CD14-positive monocyte (primary cell): ENCODE measurements around the gene SNX3. TPM values are rescaled to one million over a fixed set of nuclear protein-coding genes. Genes with fewer than 3 reads are reported as not detected.
A peak's percentile ranks its signal among the peaks of the same experiment; 100 is the strongest.

Experiments used
- DNase-seq, 3 donors: peaks; one replicate each; pipeline ENCODE4 v3.0.0-alpha.2; 2011 to 2022
- H2AFZ ChIP-seq: 2 replicates; pipeline ENCODE4 v1.6.0; 2012; ENCODE audit warnings: mild to moderate bottlenecking, low read depth, low read length, inconsistent platforms; ENCODE audit not compliant: insufficient read depth, poor library complexity, severe bottlenecking
- H3K27ac ChIP-seq, 2 donors: 1 replicate in 1 of 2; 2 replicates in 1 of 2; pipeline ENCODE4 v1.5.1; 2012 to 2013; ENCODE audit warnings: low read length in 2 of 2, control low read depth in 1 of 2, inconsistent platforms in 1 of 2, low read depth in 1 of 2, mild to moderate bottlenecking in 1 of 2
- H3K27me3 ChIP-seq, 2 donors: one replicate each; pipeline versions ENCODE4 v1.6.0 to v1.6.1; 2011 to 2013; ENCODE audit warnings: low read length in 2 of 2; ENCODE audit not compliant: control insufficient read depth in 2 of 2, insufficient read depth in 2 of 2
- H3K36me3 ChIP-seq, 2 donors: replicated peaks in 1 of 2; 1 replicate in 1 of 2; 2 replicates in 1 of 2; pipeline versions ENCODE4 v1.5.1 to v1.6.1; 2012 to 2013; ENCODE audit warnings: low read length in 2 of 2, control low read depth in 1 of 2, inconsistent platforms in 1 of 2, mild to moderate bottlenecking in 1 of 2; ENCODE audit not compliant: insufficient read depth in 2 of 2, control insufficient read depth in 1 of 2
- H3K4me1 ChIP-seq, 2 donors: 1 replicate in 1 of 2; 2 replicates in 1 of 2; pipeline versions ENCODE4 v1.5.1 to v1.6.1; 2012 to 2013; ENCODE audit warnings: low read length in 2 of 2, control low read depth in 1 of 2, inconsistent platforms in 1 of 2, mild to moderate bottlenecking in 1 of 2, moderate library complexity in 1 of 2; ENCODE audit not compliant: insufficient read depth in 2 of 2, control insufficient read depth in 1 of 2
- H3K4me2 ChIP-seq: replicated peaks from 2 replicates; pipeline ENCODE3; 2012; ENCODE audit warnings: low read length, moderate library complexity, mild to moderate bottlenecking; ENCODE audit not compliant: poor library complexity, severe bottlenecking; ENCODE audit errors: extremely low read depth
- H3K4me3 ChIP-seq, 3 experiments: fragments of 200-600 bp in 1 of 3; sonication (generic) in 1 of 3; replicated peaks in 1 of 3; 1 replicate in 2 of 3; 2 replicates in 1 of 3; pipeline ENCODE4 v1.5.1; 2011 to 2013; ENCODE audit warnings: low read length in 3 of 3, mild to moderate bottlenecking in 3 of 3, control low read depth in 2 of 3, low read depth in 2 of 3, inconsistent platforms in 1 of 3, moderate library complexity in 1 of 3
- H3K79me2 ChIP-seq: 2 replicates; pipeline ENCODE4 v1.6.0; 2012; ENCODE audit warnings: mild to moderate bottlenecking, control low read depth, inconsistent platforms, low read length, moderate library complexity; ENCODE audit not compliant: insufficient read depth
- H3K9ac ChIP-seq: 2 replicates; pipeline ENCODE4 v1.6.0; 2017; ENCODE audit warnings: low read length, mild to moderate bottlenecking; ENCODE audit not compliant: insufficient read depth, poor library complexity, severe bottlenecking
- H3K9me3 ChIP-seq, 2 donors: replicated peaks in 1 of 2; 1 replicate in 1 of 2; 2 replicates in 1 of 2; pipeline versions ENCODE4 v1.5.1 to v1.6.1; 2012 to 2013; ENCODE audit warnings: low read length in 2 of 2, control low read depth in 1 of 2; ENCODE audit not compliant: control insufficient read depth in 1 of 2, insufficient read depth in 1 of 2
- H4K20me1 ChIP-seq: 2 replicates; pipeline ENCODE4 v1.6.0; 2012; ENCODE audit warnings: mild to moderate bottlenecking, low read length, control low read depth, moderate library complexity; ENCODE audit not compliant: insufficient read depth
- H3K27ac Mint-ChIP-seq, 7 donors: one replicate each; pipeline ENCODE4 v1.8.0; 2020; ENCODE audit warnings: mild to moderate bottlenecking in 7 of 7, mixed read lengths in 7 of 7, moderate library complexity in 6 of 7, inconsistent platforms in 2 of 7
- H3K27me3 Mint-ChIP-seq, 3 donors: one replicate each; pipeline ENCODE4 v1.8.0; 2021 to 2022; ENCODE audit warnings: low read depth in 3 of 3, mild to moderate bottlenecking in 3 of 3, mixed read lengths in 3 of 3, moderate library complexity in 3 of 3, inconsistent platforms in 1 of 3
- H3K36me3 Mint-ChIP-seq, 2 donors: one replicate each; pipeline ENCODE4 v1.8.0; 2020; ENCODE audit warnings: mixed read lengths in 2 of 2, inconsistent platforms in 1 of 2, mild to moderate bottlenecking in 1 of 2
- H3K4me1 Mint-ChIP-seq: one replicate; pipeline ENCODE4 v1.8.0; 2020; ENCODE audit warnings: mild to moderate bottlenecking, mixed read lengths
- H3K4me3 Mint-ChIP-seq, 2 donors: one replicate each; pipeline ENCODE4 v1.8.0; 2020; ENCODE audit warnings: mild to moderate bottlenecking in 2 of 2, mixed read lengths in 2 of 2, moderate library complexity in 1 of 2
- H3K9me3 Mint-ChIP-seq, 7 donors: one replicate each; pipeline ENCODE4 v1.8.0; 2020 to 2022; ENCODE audit warnings: mixed read lengths in 7 of 7, mild to moderate bottlenecking in 6 of 7, moderate library complexity in 6 of 7, inconsistent platforms in 2 of 7
- CTCF ChIP-seq: fragments of 200-600 bp; IDR thresholded peaks from one replicate; pipeline ENCODE4 v1.8.0; 2022; ENCODE audit warnings: antibody characterized with exemption, mild to moderate bottlenecking
- WGBS: methylation state at CpG from one replicate; pipeline ENCODE4 v1.1.5; 2013; ENCODE audit warnings: missing lambda C conversion rate; ENCODE audit not compliant: insufficient coverage; 5-methylcytosine and 5-hydroxymethylcytosine counted together
- intact Hi-C, 2 donors: fragments of 100-400 bp; cut with micrococcal nuclease; formaldehyde crosslinking; loops; one replicate each; pipeline versions ENCODE4 v1.15.0 to v1.15.1; 2023
- polyA plus RNA-seq, 3 donors: library from polyadenylated mRNA; depleted of rRNA in 1 of 3; unstranded in 2 of 3; stranded (reverse) in 1 of 3; fragments of 300-500 nt in 2 of 3; fragments of >200 nt in 1 of 3; fragmentation: Illumina TruSeq in 2 of 3; gene quantifications; 1 replicate in 2 of 3; 2 replicates in 1 of 3; pipeline ENCODE4 v1.2.3, GENCODE V29; 2012 to 2021

The SNX3 gene
- polyA plus RNA-seq, 3 donors: 134 to 441 (median 394) TPM

- DNase-seq: no peak
- TF ChIP-seq CTCF: no peak
- Mint-ChIP-seq H3K4me3 (no peak overlapping the region), H3K4me1 (no peaks in the 10 kb centered on the region), H3K36me3 (peaks cover 34 to 48% of the 10 kb centered on the region in 2 donors), H3K9me3 (no peaks in the 10 kb centered on the region), H3K27ac (peak overlapping the region in 1 of 7 donors; percentile 57), H3K27me3 (peaks cover 0 to 1% (median 0%) of the 10 kb centered on the region in 3 donors)
- Histone ChIP-seq H3K79me2 (no peaks in the 10 kb centered on the region), H3K9ac (no peak overlapping the region), H3K9me3 (no peaks in the 10 kb centered on the region), H3K36me3 (peaks cover 3 to 47% of the 10 kb centered on the region in 2 donors), H3K4me3 (no peak overlapping the region), H2AFZ (no peak overlapping the region), H3K27me3 (no peaks in the 10 kb centered on the region), H3K4me2 (no peak overlapping the region), H3K4me1 (no peaks in the 10 kb centered on the region), H3K27ac (no peak overlapping the region), H4K20me1 (peaks cover 3% of the 10 kb centered on the region)
- 97% methylated on average over 8 of the region's 14 CpGs for WGBS
- intact Hi-C loops: no loop called here
Observed at GRCh38 chr6:108203189-108204112, 57.4 kb downstream of the SNX3 start.

DNA sequence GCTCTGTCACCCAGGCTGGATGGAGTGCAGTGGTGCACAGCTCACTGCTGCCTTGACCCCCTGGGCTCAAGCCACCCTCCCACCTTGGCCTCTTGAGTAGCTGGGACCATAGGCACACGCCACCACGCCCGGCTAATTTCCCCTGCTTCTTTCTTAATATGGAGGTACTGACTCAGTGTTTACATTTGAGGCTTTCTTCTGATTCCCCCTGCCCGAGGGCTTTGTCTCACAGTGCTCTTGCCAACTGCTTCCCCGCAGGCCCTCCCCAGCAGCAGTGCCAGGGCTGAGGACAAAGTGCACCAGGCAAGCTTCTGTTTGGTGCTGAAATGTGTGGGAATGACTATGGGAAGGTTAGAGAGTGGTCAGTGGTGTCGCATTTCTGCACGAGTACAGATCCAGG lies 60.2 kb downstream of the SNX3 start:
- no peak for DNase-seq
- no peaks in the 10 kb centered on the region for H3K4me1 Mint-ChIP-seq
- no peak for TF ChIP-seq CTCF
- Histone ChIP-seq H4K20me1 (no peaks in the 10 kb centered on the region), H3K27ac (no peak overlapping the region), H3K9ac (no peak overlapping the region), H3K4me1 (no peaks in the 10 kb centered on the region), H3K27me3 (no peaks in the 10 kb centered on the region), H3K79me2 (no peaks in the 10 kb centered on the region), H3K4me2 (no peak overlapping the region), H3K9me3 (no peaks in the 10 kb centered on the region), H3K4me3 (no peak overlapping the region), H2AFZ (no peak overlapping the region), H3K36me3 (peaks cover 0 to 23% of the 10 kb centered on the region in 2 donors)
- intact Hi-C loops: no loop called here
- H3K27ac Mint-ChIP-seq: no peak overlapping the region
- H3K36me3 Mint-ChIP-seq: peaks cover 19 to 26% of the 10 kb centered on the region in 2 donors
- H3K27me3 Mint-ChIP-seq: peaks cover 0 to 1% (median 1%) of the 10 kb centered on the region in 3 donors
- no peaks in the 10 kb centered on the region for H3K9me3 Mint-ChIP-seq
- no peak overlapping the region for H3K4me3 Mint-ChIP-seq
- WGBS: 90% methylated on average over 2 of the region's 7 CpGs
